Mesenteric fat pad (tissue), 1 donor: ENCODE data around the gene ACTRT2. TPM values are rescaled to one million over a fixed set of nuclear protein-coding genes. Genes with fewer than 3 reads are reported as not detected.

Experiments
- DNase-seq: peaks from one replicate; pipeline ENCODE4 v3.0.0-alpha.2; 2020; ENCODE audit warnings: low spot score
- total RNA-seq: library from RNA; stranded (reverse); fragmentation: NEBNext Ultra II Directional; extraction: Animal tissue kit (Norgen Biotek cat#: 25700); gene quantifications from one replicate; pipeline ENCODE4 v1.2.1, GENCODE V29; 2021
- donor health status: DM: yes; HTN: yes; CAD: no.

Gene ACTRT2
- total RNA-seq, 1 donor from 2014 or later = not detected

DNA sequence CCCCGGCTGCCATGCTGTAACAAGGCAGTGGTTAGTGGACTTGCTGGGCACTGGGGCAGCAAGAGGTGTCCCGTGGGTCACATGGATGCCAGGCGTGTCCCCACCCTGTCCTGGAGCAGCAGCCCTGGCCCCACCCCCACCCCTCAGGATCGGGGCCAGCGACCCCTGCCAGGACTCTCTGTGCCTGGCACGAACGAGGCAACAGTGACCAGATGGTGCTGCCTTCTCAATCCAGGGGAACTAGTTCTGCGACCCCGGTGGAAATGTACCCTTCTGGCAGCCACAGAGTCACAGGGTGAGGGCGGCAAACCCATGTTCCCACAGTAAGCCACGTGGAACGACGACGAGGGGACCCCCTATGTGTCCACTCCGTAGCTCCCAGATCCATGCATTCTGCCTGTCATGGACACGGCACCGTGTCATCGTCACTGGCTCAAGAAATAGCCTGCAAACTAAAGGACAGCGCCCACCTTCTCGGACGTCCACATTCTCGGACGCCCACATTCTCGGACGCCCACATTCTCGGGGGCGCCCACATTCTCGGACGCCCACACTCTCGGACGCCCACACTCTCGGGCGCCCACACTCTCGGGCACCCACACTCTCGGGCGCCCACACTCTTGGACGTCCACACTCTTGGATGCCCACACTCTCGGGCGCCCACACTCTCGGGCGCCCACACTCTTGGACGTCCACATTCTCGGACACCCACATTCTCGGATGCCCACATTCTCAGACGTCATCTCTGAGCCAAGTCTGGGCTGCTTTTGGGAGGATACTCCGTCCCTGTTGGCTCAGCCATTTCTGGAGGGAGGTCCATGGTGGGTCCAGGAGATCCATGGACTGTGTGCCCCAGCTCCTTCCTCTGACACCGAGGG lies 19.6 kb upstream of the ACTRT2 start:
- peak; percentile 84 for DNase-seq

DNA sequence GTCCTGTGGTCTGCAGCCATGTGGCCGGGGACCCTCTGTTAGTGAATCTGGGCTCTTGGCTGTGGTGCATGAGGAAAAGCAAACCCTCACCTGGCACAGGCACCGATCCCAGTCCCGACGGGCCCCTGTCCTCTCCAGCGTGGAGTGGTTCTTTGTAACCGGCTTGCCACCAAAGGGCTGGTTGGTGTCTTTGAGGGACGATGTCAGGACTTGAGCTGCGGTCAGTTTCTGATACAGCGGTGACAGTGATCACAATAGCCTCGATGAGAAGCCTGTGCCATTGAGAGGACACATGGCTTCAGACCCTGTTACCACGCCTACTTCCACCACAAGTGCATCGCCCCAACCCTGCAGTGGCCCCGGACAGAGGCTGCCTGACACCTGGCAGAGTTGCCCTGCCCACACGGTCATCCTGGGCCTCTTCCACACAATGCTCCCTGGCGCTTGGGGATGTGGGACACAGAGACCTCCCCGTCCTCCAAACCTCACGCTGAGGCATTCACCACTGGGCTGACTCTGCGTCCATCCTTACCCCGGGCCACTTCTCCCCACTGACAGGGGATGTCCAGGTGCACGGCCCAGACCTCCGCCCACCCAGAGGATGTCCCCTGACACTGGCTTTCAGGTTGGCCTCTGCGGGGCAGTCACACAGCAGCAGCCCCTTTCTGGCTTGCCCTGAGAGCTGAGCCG lies 18.8 kb upstream of the ACTRT2 start:
- DNase-seq = peak; percentile 86

DNA sequence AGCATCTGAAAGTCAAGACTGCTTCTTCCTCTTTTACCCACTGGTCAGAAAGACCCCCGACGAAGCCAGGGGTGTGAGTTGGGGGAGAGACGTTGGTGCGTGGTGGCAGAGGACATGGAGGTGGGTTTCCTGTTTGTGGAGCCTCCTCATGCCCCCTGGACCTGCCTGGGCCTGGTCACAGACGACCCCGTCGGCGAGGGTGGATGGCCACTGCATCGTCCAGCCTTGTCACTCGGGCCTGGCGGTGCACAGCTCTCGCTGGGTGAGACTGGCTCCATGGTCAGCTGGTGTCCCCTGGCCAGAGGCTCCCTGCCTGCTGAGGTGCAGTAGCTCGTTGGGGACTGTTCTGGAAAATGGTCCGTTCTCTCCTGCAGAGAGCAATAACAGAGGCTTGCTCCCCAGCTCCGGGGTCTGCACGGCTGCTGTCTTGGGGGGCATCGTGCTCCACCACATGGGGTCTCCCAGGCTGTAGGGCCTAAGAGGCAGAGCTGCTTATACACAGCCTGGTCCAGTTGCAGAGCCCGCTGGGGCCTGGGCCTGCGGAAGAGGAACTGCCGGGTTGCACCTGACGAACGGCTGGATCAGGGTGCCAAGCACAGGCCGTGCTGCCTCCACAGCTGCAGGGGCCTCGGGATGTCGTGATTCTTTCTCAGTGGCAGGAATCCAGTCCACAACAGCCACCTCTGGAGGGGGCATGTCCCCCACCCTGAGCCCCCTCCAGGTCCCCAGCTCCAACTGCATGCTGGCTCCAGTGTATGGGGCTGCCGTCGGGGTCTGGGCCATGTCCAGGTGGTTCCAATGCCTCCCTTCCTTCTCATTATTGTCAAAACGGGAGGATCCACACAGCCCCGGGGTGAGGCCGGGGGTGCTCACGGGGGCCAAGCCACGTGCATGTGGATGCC lies 18.0 kb upstream of the ACTRT2 start:
- DNase-seq = peak; percentile 89

- DNase-seq = peak; percentile 75
These were observed 17.4 kb upstream of the ACTRT2 start for GRCh38 chr1:3003941-3004270.

- DNase-seq = peak; percentile 82
These were observed 16.7 kb upstream of the ACTRT2 start for GRCh38 chr1:3004285-3005205.

- DNase-seq = peak; percentile 64
These were observed 15.5 kb upstream of the ACTRT2 start for GRCh38 chr1:3005771-3006170.

- peak; percentile 60 for DNase-seq
These were observed 13.7 kb upstream of the ACTRT2 start for GRCh38 chr1:3007298-3008147.

DNA sequence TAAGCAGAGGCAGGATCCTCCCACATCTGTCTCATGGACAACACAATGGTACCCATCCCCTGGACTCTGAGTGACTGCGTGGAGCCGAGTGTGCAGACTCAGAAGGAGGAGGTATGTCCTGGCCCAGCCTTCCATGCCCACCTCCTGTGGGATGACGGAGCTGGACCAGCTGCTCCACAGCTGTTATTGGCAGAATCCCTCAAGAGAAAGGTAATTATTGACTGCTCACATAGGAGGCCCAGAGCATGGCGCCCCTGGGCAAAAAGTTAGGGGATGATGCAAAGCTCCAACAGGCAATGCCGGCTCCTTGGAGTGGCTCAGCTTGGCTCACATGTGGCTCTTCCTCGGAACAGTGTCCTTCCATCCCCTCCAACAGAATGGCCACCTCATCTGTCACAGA lies 12.2 kb upstream of the ACTRT2 start:
- peak; percentile 74 for DNase-seq

GRCh38 chr1:3009556-3009955 lies 11.7 kb upstream of the ACTRT2 start:
- DNase-seq = no peak

- peak; percentile 77 for DNase-seq
These were observed 10.1 kb upstream of the ACTRT2 start for GRCh38 chr1:3011127-3011526.

- DNase-seq = peak; percentile 89
These were observed 9.4 kb upstream of the ACTRT2 start for GRCh38 chr1:3011631-3012455.

DNA sequence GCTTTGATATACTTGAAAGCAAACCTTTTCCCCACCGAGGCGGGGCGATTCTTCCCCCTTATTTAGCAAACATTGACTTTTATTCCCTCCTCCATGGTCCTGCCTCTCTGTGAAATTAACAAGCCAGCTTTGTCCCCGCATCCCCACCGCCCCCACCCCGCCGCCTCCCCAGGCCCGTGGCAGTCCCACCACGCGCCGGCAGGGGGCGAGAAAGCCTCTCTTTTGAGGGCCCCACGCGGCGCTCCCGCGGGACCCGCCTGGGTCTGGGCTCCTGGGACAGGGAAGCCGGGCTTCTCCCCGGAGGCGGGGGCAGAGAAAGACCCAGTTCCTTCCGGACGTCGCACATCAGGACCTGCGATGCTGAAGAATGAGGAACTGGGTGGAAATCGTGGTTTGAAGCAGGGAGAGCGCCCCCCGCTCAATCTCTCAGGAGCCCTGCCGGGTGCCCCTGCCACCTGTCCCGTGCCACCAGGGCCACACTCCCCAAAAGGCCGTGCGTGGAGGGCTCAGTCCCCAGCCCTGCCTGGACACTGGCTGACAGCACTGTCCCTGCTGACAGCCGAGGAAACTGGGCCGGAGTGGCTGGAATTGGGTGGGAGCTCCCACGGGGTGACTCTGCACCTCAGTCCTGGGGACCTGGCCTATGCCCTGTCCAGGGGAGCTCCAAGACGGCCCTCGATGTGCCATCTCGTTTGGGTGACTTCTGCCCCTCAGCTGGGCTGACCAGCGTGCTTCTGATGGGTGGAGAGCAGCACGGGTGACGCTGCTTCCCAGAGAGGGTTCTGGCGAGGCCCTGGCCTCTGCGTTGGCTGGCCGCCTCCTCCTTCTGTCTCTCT lies 8.6 kb upstream of the ACTRT2 start:
- peak; percentile 89 for DNase-seq

DNA sequence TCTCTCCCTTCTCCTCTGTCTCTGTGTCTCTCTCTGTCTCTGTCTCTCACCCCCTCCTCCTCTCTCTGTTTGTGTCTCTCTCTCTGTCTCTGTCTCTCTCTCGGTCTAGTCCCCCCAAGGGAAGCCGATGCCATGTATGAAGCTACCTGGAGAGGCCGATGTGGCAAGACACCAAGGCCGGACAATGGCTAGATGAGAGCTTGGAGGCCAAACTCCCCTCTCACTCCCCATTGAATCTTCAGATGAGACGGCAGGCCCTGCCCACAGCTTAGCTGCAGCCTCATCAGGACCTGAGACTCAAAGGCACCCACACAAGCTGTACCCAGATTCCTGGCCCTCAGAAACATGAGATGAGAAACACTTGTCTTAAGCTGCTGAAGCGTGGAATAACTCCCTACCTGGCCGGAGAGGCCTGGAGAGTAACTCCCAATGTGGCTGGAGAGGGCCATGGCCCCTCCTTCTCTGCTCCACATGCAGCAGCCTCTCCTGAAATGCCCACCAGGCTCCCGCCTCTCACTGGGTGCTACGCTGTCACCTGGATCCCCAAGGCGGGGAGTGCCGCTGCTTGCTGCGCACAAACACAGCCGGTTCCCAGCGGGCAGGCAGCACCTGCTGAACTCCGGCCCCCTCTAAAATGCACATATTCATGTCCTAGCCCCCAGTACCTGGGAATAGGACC lies 7.8 kb upstream of the ACTRT2 start:
- peak; percentile 80 for DNase-seq

- DNase-seq = peak; percentile 79
These were observed 7.2 kb upstream of the ACTRT2 start for GRCh38 chr1:3014050-3014440.

DNA sequence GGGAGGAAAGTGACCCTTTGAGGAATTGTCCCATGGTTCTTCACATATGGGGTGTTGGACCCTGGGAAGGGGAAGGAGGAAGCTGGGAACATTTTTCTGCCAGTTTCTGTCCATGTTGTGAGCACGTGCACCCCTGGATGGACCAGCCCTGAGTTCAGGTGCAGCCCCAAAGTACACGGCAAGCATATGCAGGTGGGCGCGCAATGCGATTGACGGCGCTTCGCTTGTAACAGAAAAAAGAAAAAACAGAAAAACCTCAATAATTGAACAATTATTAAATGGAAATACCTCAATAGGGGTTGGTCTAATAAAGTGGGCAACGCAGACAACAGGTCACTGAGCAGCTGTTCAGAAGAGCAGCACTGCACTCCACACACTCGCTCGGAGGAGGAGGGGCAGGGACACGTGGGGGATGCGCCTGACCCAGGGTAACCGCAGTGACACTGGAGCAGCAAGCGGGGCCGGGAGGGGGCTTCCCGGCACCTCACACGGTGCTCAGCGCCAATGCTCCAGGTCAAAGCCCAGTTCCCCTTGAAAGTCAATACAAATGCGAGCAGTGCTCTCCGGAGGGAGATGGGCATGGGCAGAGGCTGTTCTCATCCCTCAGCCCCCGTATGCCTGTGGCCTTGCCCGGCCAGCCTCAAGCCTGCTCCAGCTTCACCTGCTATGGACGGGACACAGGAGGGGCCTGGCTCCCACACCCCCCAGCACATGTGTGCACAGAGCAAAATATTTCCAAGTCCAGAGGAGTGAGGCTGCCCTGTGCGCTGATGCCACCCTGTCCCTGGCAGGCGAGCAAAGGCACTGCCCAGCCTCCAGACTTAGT lies 6.6 kb upstream of the ACTRT2 start:
- DNase-seq = peak; percentile 83

- peak; percentile 83 for DNase-seq
These were observed 6.0 kb upstream of the ACTRT2 start for GRCh38 chr1:3015269-3015635.
